Lung (tissue), 13 donors: ENCODE results near the gene ACSM6. TPM values are rescaled to one million over a fixed set of nuclear protein-coding genes. Genes with fewer than 3 reads are reported as not detected.

Experiments
- ATAC-seq: fragments of 200-7000 bp; cut with Tn5 transposase; one replicate; pipeline ENCODE4 v1.9.1; 2020; ENCODE audit warnings: moderate number of reproducible peaks; ENCODE audit not compliant: insufficient read depth, low FRiP score
- DNase-seq, 3 donors: peaks; one replicate each; pipeline ENCODE4 v3.0.0-alpha.2; 2013 to 2017
- H3K27ac ChIP-seq, 2 donors: one replicate each; pipeline ENCODE4 v1.5.1; 2013; ENCODE audit warnings: mild to moderate bottlenecking in 2 of 2, moderate library complexity in 2 of 2, control low read depth in 1 of 2, inconsistent platforms in 1 of 2, low read depth in 1 of 2, low read length in 1 of 2
- H3K27me3 ChIP-seq, 3 donors: one replicate each; pipeline ENCODE4 v1.5.1; 2013; ENCODE audit warnings: low read length in 2 of 3; ENCODE audit not compliant: control insufficient read depth in 3 of 3, insufficient read depth in 3 of 3
- H3K36me3 ChIP-seq, 4 donors: one replicate each; pipeline ENCODE4 v1.5.1; 2013; ENCODE audit warnings: low read length in 4 of 4, mild to moderate bottlenecking in 1 of 4, moderate library complexity in 1 of 4; ENCODE audit not compliant: control insufficient read depth in 4 of 4, insufficient read depth in 4 of 4
- H3K4me1 ChIP-seq, 5 donors: one replicate each; pipeline ENCODE4 v1.5.1; 2013; ENCODE audit warnings: low read length in 5 of 5, mild to moderate bottlenecking in 2 of 5, moderate library complexity in 1 of 5; ENCODE audit not compliant: control insufficient read depth in 5 of 5, insufficient read depth in 5 of 5
- H3K4me3 ChIP-seq: one replicate; pipeline ENCODE4 v1.5.1; 2013; ENCODE audit warnings: mild to moderate bottlenecking, control low read depth, moderate library complexity
- H3K9ac ChIP-seq, 2 donors: one replicate each; pipeline ENCODE4 v1.5.1; 2013; ENCODE audit warnings: low read length in 2 of 2, control low read depth in 1 of 2; ENCODE audit not compliant: insufficient read depth in 1 of 2
- H3K9me3 ChIP-seq, 4 donors: one replicate each; pipeline ENCODE4 v1.5.1; 2013; ENCODE audit warnings: low read length in 3 of 4, mild to moderate bottlenecking in 1 of 4, moderate library complexity in 1 of 4; ENCODE audit not compliant: control insufficient read depth in 4 of 4, insufficient read depth in 3 of 4
- WGBS, 2 donors: extraction: QIAGEN DNeasy Blood & Tissue Kit; methylation state at CpG; one replicate each; pipeline ENCODE4 v1.1.7; 2013; 5-methylcytosine and 5-hydroxymethylcytosine counted together
- polyA plus RNA-seq, 2 donors: library from polyadenylated mRNA; stranded (reverse); fragments of 200-250 nt; gene quantifications; one replicate each; pipeline ENCODE4 v1.2.1, GENCODE V29; 2013
- small RNA-seq: library from RNA; depleted of rRNA; stranded (forward); fragments of <200 nt; gene quantifications from one replicate; pipeline ENCODE3, GENCODE V24; 2014; ENCODE audit warnings: low replicate concordance
- total RNA-seq, 2 donors: library from RNA; depleted of rRNA in 1 of 2; stranded (reverse); fragments of >200 nt in 1 of 2; gene quantifications; one replicate each; pipeline ENCODE4 v1.2.1, GENCODE V29; 2014 to 2021
- TF ChIP-seq, protein P1 (sequence below): IDR thresholded peaks from 2 replicates; pipeline ENCODE4 v1.5.1; 2012; ENCODE audit warnings: mild to moderate bottlenecking; ENCODE audit errors: control extremely low read depth, extremely low read depth
- donor health status: control.
- donor health status: control.
- donor health status: Bipolar disorder and iron deficiency.
- donor health status: healthy.
- donor health status: DM: yes; HTN: yes; CAD: no.

The ACSM6 gene
- total and polyA plus RNA-seq, 4 donors: not detected

- Histone ChIP-seq H3K9ac (no peak overlapping the region), H3K27me3 (no peaks in the 10 kb centered on the region), H3K4me1 (peaks cover 0 to 64% (median 7%) of the 10 kb centered on the region in 5 donors), H3K4me3 (no peak overlapping the region), H3K27ac (peak overlapping the region in 1 of 2 donors; percentile 77), H3K9me3 (no peaks in the 10 kb centered on the region), H3K36me3 (no peaks in the 10 kb centered on the region)
- DNase-seq (no peak), ATAC-seq (no peak)
- WGBS, 2 donors: 79 to 84% methylated on average over 1 of the region's 1 CpG
- TF ChIP-seq, protein P1, sequence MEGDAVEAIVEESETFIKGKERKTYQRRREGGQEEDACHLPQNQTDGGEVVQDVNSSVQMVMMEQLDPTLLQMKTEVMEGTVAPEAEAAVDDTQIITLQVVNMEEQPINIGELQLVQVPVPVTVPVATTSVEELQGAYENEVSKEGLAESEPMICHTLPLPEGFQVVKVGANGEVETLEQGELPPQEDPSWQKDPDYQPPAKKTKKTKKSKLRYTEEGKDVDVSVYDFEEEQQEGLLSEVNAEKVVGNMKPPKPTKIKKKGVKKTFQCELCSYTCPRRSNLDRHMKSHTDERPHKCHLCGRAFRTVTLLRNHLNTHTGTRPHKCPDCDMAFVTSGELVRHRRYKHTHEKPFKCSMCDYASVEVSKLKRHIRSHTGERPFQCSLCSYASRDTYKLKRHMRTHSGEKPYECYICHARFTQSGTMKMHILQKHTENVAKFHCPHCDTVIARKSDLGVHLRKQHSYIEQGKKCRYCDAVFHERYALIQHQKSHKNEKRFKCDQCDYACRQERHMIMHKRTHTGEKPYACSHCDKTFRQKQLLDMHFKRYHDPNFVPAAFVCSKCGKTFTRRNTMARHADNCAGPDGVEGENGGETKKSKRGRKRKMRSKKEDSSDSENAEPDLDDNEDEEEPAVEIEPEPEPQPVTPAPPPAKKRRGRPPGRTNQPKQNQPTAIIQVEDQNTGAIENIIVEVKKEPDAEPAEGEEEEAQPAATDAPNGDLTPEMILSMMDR: no peak
Measured at GRCh38 chr10:95277201-95277570, 83.1 kb downstream of the ACSM6 start.

GRCh38 chr10:95277614-95278013 is 83.6 kb downstream of the ACSM6 start:
- H3K4me1 ChIP-seq: peaks cover 0 to 65% (median 7%) of the 10 kb centered on the region in 5 donors
- no peaks in the 10 kb centered on the region for H3K9me3 ChIP-seq
- H3K9ac ChIP-seq: no peak overlapping the region
- no peak overlapping the region for H3K4me3 ChIP-seq
- H3K36me3 ChIP-seq: peaks cover 0 to 2% (median 0%) of the 10 kb centered on the region in 4 donors
- ATAC-seq: no peak
- DNase-seq: no peak
- no peaks in the 10 kb centered on the region for H3K27me3 ChIP-seq
- H3K27ac ChIP-seq: peak overlapping the region in 1 of 2 donors; percentile 51
- TF ChIP-seq, protein P1: no peak
- 67 to 75% methylated on average over 3 of the region's 3 CpGs for WGBS, 2 donors

Small RNA genes within 50 kb of the gene (small RNA-seq; reads per million reads assigned to genes)
- gene AL157834.3: not detected

Other genes starting within 250 kb of the ACSM6 start
- 1 to 10 TPM; 1.0 to 1.5 TPM for gene CYP2C8, start 124.7 kb upstream of the ACSM6 start, total RNA-seq
- under 1 TPM; 0.25 to 0.53 TPM for gene CYP2C8, start 124.7 kb upstream of the ACSM6 start, polyA plus RNA-seq
- gene PDLIM1, start 96.8 kb downstream of the ACSM6 start, total RNA-seq: 100 to 1,000 TPM in 1 of 2 donors, 10 to 100 TPM in 1; 61.4 to 243 TPM
- gene PDLIM1, start 96.8 kb downstream of the ACSM6 start, polyA plus RNA-seq: 100 to 1,000 TPM; 156 to 200 TPM